OCI-LY7 (cell line): Measurements from ENCODE around the gene ZNF135. TPM values are rescaled to one million over a fixed set of nuclear protein-coding genes. Genes with fewer than 3 reads are reported as not detected.

Experiments used
- BruUV-seq: library from RNA; stranded (reverse); fragments of 400-500 nt; replicated peaks from 2 replicates; lab custom pipeline; 2021; lab: Mats Ljungman, UMichigan
- CTCF ChIA-PET: fragments of 300-600 bp; sonication (Branson Sonifier 250); formaldehyde crosslinking; loops from one replicate; lab custom pipeline; 2022; ENCODE audit warnings: antibody characterized with exemption; ENCODE audit not compliant: unreplicated experiment; lab: Charles Lee
- POLR2A ChIA-PET: fragments of 300-600 bp; sonication (Branson Sonifier 250); formaldehyde crosslinking; loops from one replicate; lab custom pipeline; 2022; ENCODE audit warnings: antibody characterized with exemption; lab: Charles Lee
- DNase-seq: peaks from one replicate; pipeline ENCODE4 v3.0.0-alpha.2; 2015; ENCODE audit warnings: low spot score
- H2AFZ ChIP-seq: fragments of 200-600 bp; sonication (generic), shearing (Covaris generic); 2 replicates; pipeline ENCODE4 v1.6.1; 2014; ENCODE audit warnings: mild to moderate bottlenecking, antibody characterized with exemption, low read length, moderate library complexity
- H3K27ac ChIP-seq: fragments of 200-600 bp; sonication (generic); 2 replicates; pipeline ENCODE4 v1.5.1; 2014; ENCODE audit warnings: mixed run types, low read depth, mild to moderate bottlenecking, moderate library complexity, low read length, inconsistent platforms; ENCODE audit not compliant: poor library complexity, severe bottlenecking
- H3K36me3 ChIP-seq: fragments of 200-600 bp; sonication (generic); 2 replicates; pipeline ENCODE4 v1.6.1; 2014; ENCODE audit warnings: mild to moderate bottlenecking, antibody characterized with exemption, low read length, moderate library complexity, mixed read lengths; ENCODE audit not compliant: insufficient read depth
- H3K4me1 ChIP-seq: fragments of 200-600 bp; sonication (generic); 2 replicates; pipeline ENCODE4 v1.5.1; 2014; ENCODE audit warnings: mild to moderate bottlenecking, low read length; ENCODE audit not compliant: insufficient read depth, poor library complexity, severe bottlenecking
- H3K4me2 ChIP-seq: fragments of 200-600 bp; sonication (generic); 2 replicates; pipeline ENCODE4 v1.6.1; 2014; ENCODE audit warnings: mild to moderate bottlenecking, low read length
- H3K4me3 ChIP-seq: fragments of 200-600 bp; sonication (generic); 2 replicates; pipeline ENCODE4 v1.5.1; 2014; ENCODE audit warnings: mild to moderate bottlenecking, low read depth, low read length; ENCODE audit not compliant: poor library complexity, severe bottlenecking
- H3K79me2 ChIP-seq: fragments of 200-600 bp; sonication (generic); 2 replicates; pipeline ENCODE4 v1.6.1; 2016; ENCODE audit warnings: low read depth, mild to moderate bottlenecking, low read length, moderate library complexity, mixed read lengths; ENCODE audit not compliant: insufficient read depth
- H3K9me2 ChIP-seq: fragments of 200-600 bp; sonication (generic); 2 replicates; pipeline ENCODE4 v1.6.1; 2016; ENCODE audit warnings: mild to moderate bottlenecking, low read length, mixed read lengths; ENCODE audit not compliant: insufficient read depth
- H3K9me3 ChIP-seq: fragments of 200-600 bp; sonication (generic); 2 replicates; pipeline ENCODE4 v1.6.1; 2014; ENCODE audit warnings: mild to moderate bottlenecking, mixed run types, low read length, mixed read lengths
- H4K20me1 ChIP-seq: fragments of 200-600 bp; sonication (generic); 2 replicates; pipeline ENCODE4 v1.6.1; 2014; ENCODE audit warnings: mild to moderate bottlenecking, antibody characterized with exemption, low read length, moderate library complexity, mixed read lengths; ENCODE audit not compliant: insufficient read depth
- EZH2phosphoT487 ChIP-seq: fragments of 200-600 bp; sonication (generic); IDR thresholded peaks from 2 replicates; pipeline ENCODE4 v1.6.1; 2018; ENCODE audit warnings: low read depth, borderline replicate concordance, mild to moderate bottlenecking, mixed run types, antibody characterized with exemption, low read length, moderate library complexity, mixed read lengths
- intact Hi-C: fragments of 100-400 bp; cut with micrococcal nuclease; formaldehyde crosslinking; loops from one replicate; pipeline ENCODE4 v1.10.0; 2022; ENCODE audit not compliant: unreplicated experiment
- total RNA-seq, 2 experiments: library from RNA; depleted of rRNA in 1 of 2; stranded (reverse); fragments of >200 nt in 1 of 2; shearing (Covaris generic) in 1 of 2; gene quantifications; 2 replicates each; pipeline ENCODE4 v1.2.3, GENCODE V29; 2014 to 2022
- TF ChIP-seq, protein P1 (sequence below): fragments of 200-600 bp; sonication (generic); conservative IDR thresholded peaks from 2 replicates; pipeline ENCODE4 v1.5.1; 2014; ENCODE audit warnings: mild to moderate bottlenecking, antibody characterized with exemption, low read length, moderate library complexity, mixed read lengths

ZNF135 gene
- total RNA-seq, 2 experiments from 2014 or later: not detected

DNA sequence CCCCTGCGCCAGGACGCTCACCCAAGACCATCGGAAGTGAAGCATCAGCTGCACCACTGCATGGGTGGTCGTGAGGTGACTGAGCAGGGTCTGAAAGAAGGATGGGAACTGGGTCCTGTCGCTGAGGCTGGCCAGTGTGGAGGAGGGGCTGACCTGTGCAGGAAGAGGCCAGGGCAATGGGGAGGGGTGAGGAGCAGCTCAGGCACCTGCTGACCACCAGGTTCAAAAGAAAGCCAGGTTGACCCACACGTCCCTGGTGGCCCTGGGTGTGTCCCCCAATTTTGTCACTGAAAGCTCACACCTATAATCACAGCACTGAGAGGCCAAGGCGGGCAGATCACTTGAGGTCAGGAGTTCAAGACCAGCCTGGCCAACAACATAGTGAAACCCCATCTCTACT is 39.0 kb upstream of the ZNF135 start:
- no peaks in the 10 kb centered on the region for H4K20me1 ChIP-seq
- DNase-seq: no peak
- no TSS peak for BruUV-seq
- TF ChIP-seq, protein P1, sequence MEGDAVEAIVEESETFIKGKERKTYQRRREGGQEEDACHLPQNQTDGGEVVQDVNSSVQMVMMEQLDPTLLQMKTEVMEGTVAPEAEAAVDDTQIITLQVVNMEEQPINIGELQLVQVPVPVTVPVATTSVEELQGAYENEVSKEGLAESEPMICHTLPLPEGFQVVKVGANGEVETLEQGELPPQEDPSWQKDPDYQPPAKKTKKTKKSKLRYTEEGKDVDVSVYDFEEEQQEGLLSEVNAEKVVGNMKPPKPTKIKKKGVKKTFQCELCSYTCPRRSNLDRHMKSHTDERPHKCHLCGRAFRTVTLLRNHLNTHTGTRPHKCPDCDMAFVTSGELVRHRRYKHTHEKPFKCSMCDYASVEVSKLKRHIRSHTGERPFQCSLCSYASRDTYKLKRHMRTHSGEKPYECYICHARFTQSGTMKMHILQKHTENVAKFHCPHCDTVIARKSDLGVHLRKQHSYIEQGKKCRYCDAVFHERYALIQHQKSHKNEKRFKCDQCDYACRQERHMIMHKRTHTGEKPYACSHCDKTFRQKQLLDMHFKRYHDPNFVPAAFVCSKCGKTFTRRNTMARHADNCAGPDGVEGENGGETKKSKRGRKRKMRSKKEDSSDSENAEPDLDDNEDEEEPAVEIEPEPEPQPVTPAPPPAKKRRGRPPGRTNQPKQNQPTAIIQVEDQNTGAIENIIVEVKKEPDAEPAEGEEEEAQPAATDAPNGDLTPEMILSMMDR: no peak
- no peak for TF ChIP-seq EZH2phosphoT487
- H3K27ac ChIP-seq: no peak overlapping the region
- H2AFZ ChIP-seq: no peak overlapping the region
- intact Hi-C loops: no loop called here
- CTCF ChIA-PET: no interaction called here
- POLR2A ChIA-PET: no interaction called here
- H3K4me3 ChIP-seq: no peak overlapping the region
- no peaks in the 10 kb centered on the region for H3K79me2 ChIP-seq
- no peaks in the 10 kb centered on the region for H3K4me1 ChIP-seq
- H3K9me2 ChIP-seq: no peaks in the 10 kb centered on the region
- H3K4me2 ChIP-seq: no peak overlapping the region
- no peaks in the 10 kb centered on the region for H3K9me3 ChIP-seq
- H3K36me3 ChIP-seq: no peaks in the 10 kb centered on the region

DNA sequence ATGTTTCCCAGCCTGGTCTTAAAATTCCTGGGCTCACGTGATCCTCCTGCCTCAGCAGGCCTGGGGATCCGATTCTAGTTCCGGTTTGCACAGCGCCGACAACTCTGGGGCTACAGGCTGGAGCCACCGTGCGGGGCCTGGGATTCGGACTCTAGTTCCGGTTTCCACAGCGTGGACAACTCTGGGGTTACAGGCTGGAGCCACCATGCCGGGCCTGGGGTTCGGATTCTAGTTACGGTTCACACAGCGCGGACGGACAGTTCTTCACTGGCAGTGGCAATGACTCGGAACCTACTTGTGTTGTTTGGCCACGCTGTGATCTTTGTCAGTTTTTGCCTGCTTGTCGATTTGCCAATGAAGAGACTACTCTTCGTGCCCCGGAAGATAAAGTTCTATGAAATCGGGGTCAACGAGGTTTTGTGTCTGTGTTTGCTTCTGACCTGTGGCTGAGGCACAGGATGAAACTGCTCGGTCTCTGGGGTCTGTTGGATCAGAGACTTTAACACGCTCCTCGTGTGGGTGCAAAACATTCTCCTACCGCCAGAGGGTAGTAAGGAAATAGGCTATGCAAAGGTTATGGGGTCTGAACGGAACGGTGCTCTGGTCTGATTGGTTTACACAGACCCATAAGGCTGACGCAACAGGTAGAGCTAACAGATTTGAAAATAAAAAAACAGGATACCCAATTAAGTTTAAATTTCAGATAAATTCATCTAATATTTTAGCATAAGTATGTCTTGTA is 37.4 kb upstream of the ZNF135 start:
- Histone ChIP-seq H3K36me3 (no peaks in the 10 kb centered on the region), H3K9me2 (no peaks in the 10 kb centered on the region), H3K4me1 (no peaks in the 10 kb centered on the region), H4K20me1 (no peaks in the 10 kb centered on the region), H3K79me2 (no peaks in the 10 kb centered on the region), H3K4me3 (no peak overlapping the region), H3K9me3 (no peaks in the 10 kb centered on the region), H3K4me2 (no peak overlapping the region), H2AFZ (no peak overlapping the region), H3K27ac (no peak overlapping the region)
- POLR2A ChIA-PET: no interaction called here
- CTCF ChIA-PET: no interaction called here
- intact Hi-C loops: no loop called here
- BruUV-seq: no TSS peak
- TF ChIP-seq, protein P1: no peak
- DNase-seq: no peak

DNA sequence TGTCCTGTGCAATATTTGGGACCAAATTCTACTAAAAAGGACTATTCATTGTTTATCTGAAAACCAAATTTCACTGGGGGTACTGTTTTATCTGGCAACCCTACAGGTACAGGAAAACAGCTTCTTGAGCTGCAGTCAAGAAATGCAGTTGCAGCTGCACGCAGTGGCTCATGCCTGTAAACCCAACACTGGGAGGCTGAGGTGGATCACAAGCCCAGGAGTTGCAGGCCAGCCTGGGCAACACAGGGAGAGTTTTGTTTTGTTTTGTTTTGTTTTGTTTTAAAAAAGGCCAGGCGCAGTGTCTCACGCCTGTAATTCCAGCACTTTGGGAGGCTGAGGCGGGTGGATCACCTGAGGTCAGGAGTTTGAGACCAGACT is 36.8 kb upstream of the ZNF135 start:
- Histone ChIP-seq H2AFZ (no peak overlapping the region), H3K36me3 (no peaks in the 10 kb centered on the region), H3K4me3 (no peak overlapping the region), H3K9me3 (no peaks in the 10 kb centered on the region), H3K4me2 (no peak overlapping the region), H4K20me1 (no peaks in the 10 kb centered on the region), H3K9me2 (no peaks in the 10 kb centered on the region), H3K79me2 (no peaks in the 10 kb centered on the region), H3K27ac (no peak overlapping the region), H3K4me1 (no peaks in the 10 kb centered on the region)
- no TSS peak for BruUV-seq
- intact Hi-C loops: no loop called here
- CTCF ChIA-PET: no interaction called here
- POLR2A ChIA-PET: no interaction called here
- TF ChIP-seq EZH2phosphoT487: no peak
- TF ChIP-seq, protein P1: no peak
- DNase-seq: no peak
